HEK293 (cell line): Measurements from ENCODE around the gene CAMK2N1.
A peak's percentile ranks its signal among the peaks of the same experiment; 100 is the strongest.

ENCODE experiments used
- BCL11B ChIP-seq: fragments of 450-650 bp; formaldehyde crosslinking; IDR thresholded peaks from 2 replicates; pipeline ENCODE4 v1.5.1; 2016; ENCODE audit warnings: low read depth, missing biosample characterization, missing genetic modification characterization
- MEIS1 ChIP-seq: sonication (generic); formaldehyde crosslinking; IDR thresholded peaks from 2 replicates; pipeline ENCODE4 v1.8.1; 2022; ENCODE audit warnings: missing genetic modification reagents, mild to moderate bottlenecking, borderline replicate concordance
- SP2 ChIP-seq: fragments of 450-650 bp; formaldehyde crosslinking; IDR thresholded peaks from 2 replicates; pipeline ENCODE4 v1.5.1; 2016; ENCODE audit warnings: missing biosample characterization, missing genetic modification characterization
- TCF7L2 ChIP-seq: IDR thresholded peaks from 2 replicates; pipeline ENCODE4 v1.6.1; 2011; ENCODE audit warnings: low read depth, mild to moderate bottlenecking, inconsistent platforms, low read length, moderate library complexity, borderline replicate concordance
- YY1 ChIP-seq: fragments of 450-650 bp; formaldehyde crosslinking; IDR thresholded peaks from 2 replicates; pipeline ENCODE4 v1.5.1; 2018; ENCODE audit warnings: missing biosample characterization, missing genetic modification characterization
- ZBTB11 ChIP-seq: fragments of 450-650 bp; formaldehyde crosslinking; conservative IDR thresholded peaks from 2 replicates; pipeline ENCODE4 v1.5.1; 2016; ENCODE audit warnings: low read depth, missing biosample characterization, missing genetic modification characterization
- ZBTB8A ChIP-seq: fragments of 450-650 bp; formaldehyde crosslinking; IDR thresholded peaks from 2 replicates; pipeline ENCODE4 v1.5.1; 2016; ENCODE audit warnings: missing biosample characterization, missing genetic modification characterization
- ZNF121 ChIP-seq: fragments of 450-650 bp; formaldehyde crosslinking; IDR thresholded peaks from 2 replicates; pipeline ENCODE4 v1.5.1; 2016; ENCODE audit warnings: missing biosample characterization, missing genetic modification characterization
- ZNF16 ChIP-seq: fragments of 450-650 bp; formaldehyde crosslinking; IDR thresholded peaks from 2 replicates; pipeline ENCODE4 v1.5.1; 2016; ENCODE audit warnings: low read depth, missing biosample characterization, missing genetic modification characterization
- ZNF23 ChIP-seq: fragments of 450-650 bp; formaldehyde crosslinking; IDR thresholded peaks from 2 replicates; pipeline ENCODE4 v1.5.1; 2016; ENCODE audit warnings: missing biosample characterization, missing genetic modification characterization, borderline replicate concordance
- ZNF274 ChIP-seq, 2 experiments: fragments of 200-500 bp in 1 of 2; fragments of 450-650 bp in 1 of 2; sonication (Bioruptor generic) in 1 of 2; formaldehyde crosslinking in 1 of 2; IDR thresholded peaks; 2 replicates each; pipeline versions ENCODE4 v1.5.1 to v1.6.1; 2014 to 2016; ENCODE audit warnings: borderline replicate concordance in 1 of 2, inconsistent platforms in 1 of 2, low read length in 1 of 2, missing biosample characterization in 1 of 2, missing genetic modification characterization in 1 of 2
- ZNF280C ChIP-seq: fragments of 450-650 bp; formaldehyde crosslinking; IDR thresholded peaks from 2 replicates; pipeline ENCODE4 v1.5.1; 2016; ENCODE audit warnings: missing biosample characterization, missing genetic modification characterization
- ZNF324 ChIP-seq: fragments of 450-650 bp; formaldehyde crosslinking; IDR thresholded peaks from 2 replicates; pipeline ENCODE4 v1.5.1; 2016; ENCODE audit warnings: missing biosample characterization, missing genetic modification characterization
- ZNF350 ChIP-seq: fragments of 450-650 bp; formaldehyde crosslinking; IDR thresholded peaks from 2 replicates; pipeline ENCODE4 v1.5.0; 2017; ENCODE audit warnings: missing biosample characterization, mild to moderate bottlenecking, missing genetic modification characterization
- ZNF354C ChIP-seq: fragments of 450-650 bp; formaldehyde crosslinking; IDR thresholded peaks from 2 replicates; pipeline ENCODE4 v1.5.1; 2016; ENCODE audit warnings: missing biosample characterization, missing genetic modification characterization, low read depth, borderline replicate concordance
- ZNF404 ChIP-seq: fragments of 450-650 bp; formaldehyde crosslinking; IDR thresholded peaks from 2 replicates; pipeline ENCODE4 v1.5.1; 2017; ENCODE audit warnings: missing biosample characterization, missing genetic modification characterization
- ZNF426 ChIP-seq: fragments of 450-650 bp; formaldehyde crosslinking; IDR thresholded peaks from 2 replicates; pipeline ENCODE4 v1.5.1; 2017; ENCODE audit warnings: missing biosample characterization, missing genetic modification characterization, mild to moderate bottlenecking, inconsistent platforms, moderate library complexity
- ZNF449 ChIP-seq: fragments of 450-650 bp; formaldehyde crosslinking; IDR thresholded peaks from 2 replicates; pipeline ENCODE4 v1.5.1; 2017; ENCODE audit warnings: missing biosample characterization, mild to moderate bottlenecking, missing genetic modification characterization, moderate library complexity
- ZNF513 ChIP-seq: fragments of 450-650 bp; IDR thresholded peaks from 2 replicates; pipeline ENCODE4 v1.5.1; 2018; ENCODE audit warnings: missing biosample characterization, missing genetic modification characterization
- ZNF521 ChIP-seq: fragments of 450-650 bp; formaldehyde crosslinking; IDR thresholded peaks from 2 replicates; pipeline ENCODE4 v1.5.1; 2017; ENCODE audit warnings: missing biosample characterization, mild to moderate bottlenecking, missing genetic modification characterization
- ZNF548 ChIP-seq: fragments of 450-650 bp; formaldehyde crosslinking; IDR thresholded peaks from 2 replicates; pipeline ENCODE4 v1.5.1; 2016; ENCODE audit warnings: missing biosample characterization, missing genetic modification characterization
- ZNF600 ChIP-seq: fragments of 450-650 bp; formaldehyde crosslinking; IDR thresholded peaks from 2 replicates; pipeline ENCODE4 v1.5.1; 2016; ENCODE audit warnings: missing biosample characterization, missing genetic modification characterization
- ZNF664 ChIP-seq: fragments of 450-650 bp; formaldehyde crosslinking; IDR thresholded peaks from 2 replicates; pipeline ENCODE4 v1.5.1; 2016; ENCODE audit warnings: missing biosample characterization, missing genetic modification characterization
- ZNF677 ChIP-seq: fragments of 450-650 bp; IDR thresholded peaks from 2 replicates; pipeline ENCODE4 v1.5.0; 2018; ENCODE audit warnings: missing biosample characterization, mild to moderate bottlenecking, missing genetic modification characterization, moderate library complexity
- TF ChIP-seq, protein P1 (sequence below): fragments of 450-650 bp; formaldehyde crosslinking; IDR thresholded peaks from 2 replicates; pipeline ENCODE4 v1.5.1; 2016; ENCODE audit warnings: missing biosample characterization, missing genetic modification characterization
- TF ChIP-seq, protein P2 (sequence below): fragments of 450-650 bp; formaldehyde crosslinking; IDR thresholded peaks from 2 replicates; pipeline ENCODE4 v1.5.1; 2016; ENCODE audit warnings: missing biosample characterization, missing genetic modification characterization, low read depth

Gene CAMK2N1

GRCh38 chr1:20485527-20486456 lies at the start of gene CAMK2N1 (continued):
- TF ChIP-seq ZBTB11, result peak; percentile 25
- peak; percentile 62; the same call in 1 of the 2 replicates for TF ChIP-seq ZNF121
- TF ChIP-seq, protein P1, sequence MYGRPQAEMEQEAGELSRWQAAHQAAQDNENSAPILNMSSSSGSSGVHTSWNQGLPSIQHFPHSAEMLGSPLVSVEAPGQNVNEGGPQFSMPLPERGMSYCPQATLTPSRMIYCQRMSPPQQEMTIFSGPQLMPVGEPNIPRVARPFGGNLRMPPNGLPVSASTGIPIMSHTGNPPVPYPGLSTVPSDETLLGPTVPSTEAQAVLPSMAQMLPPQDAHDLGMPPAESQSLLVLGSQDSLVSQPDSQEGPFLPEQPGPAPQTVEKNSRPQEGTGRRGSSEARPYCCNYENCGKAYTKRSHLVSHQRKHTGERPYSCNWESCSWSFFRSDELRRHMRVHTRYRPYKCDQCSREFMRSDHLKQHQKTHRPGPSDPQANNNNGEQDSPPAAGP (tag by site-specific recombination), result peak; percentile 80
- no peak for TF ChIP-seq ZNF16 (tag by site-specific recombination)
- peak; percentile 40 for TF ChIP-seq SP2 (tag by site-specific recombination)
- TF ChIP-seq ZNF664 (tag by site-specific recombination), result peak; percentile 41; the same call in 1 of the 2 replicates
- TF ChIP-seq ZNF600 (tag by site-specific recombination), result no peak
- TF ChIP-seq ZNF449 (tag by site-specific recombination), result no peak
- TF ChIP-seq ZNF426 (tag by site-specific recombination), result no peak
- peak; percentile 16; the same call in 1 of the 2 replicates for TF ChIP-seq ZNF548 (tag by site-specific recombination)
- no peak for TF ChIP-seq ZNF274 (IDR thresholded peaks at IDR 0.05; ENCODE audit: low read length)
- no peak for TF ChIP-seq ZNF274 (tag by site-specific recombination; IDR thresholded peaks at IDR 0.05; ENCODE audit: borderline replicate concordance)
- TF ChIP-seq BCL11B (tag by site-specific recombination), result no peak; the same call in 1 of the 2 replicates
- TF ChIP-seq MEIS1 (CRISPR knock-in tag), result no peak
- TF ChIP-seq ZNF350, result no peak
- no peak for TF ChIP-seq ZNF677 (tag by site-specific recombination)
- TF ChIP-seq ZNF521 (tag by site-specific recombination), result no peak
- no peak for TF ChIP-seq ZNF354C
- TF ChIP-seq ZNF280C, result no peak
- TF ChIP-seq YY1 (tag by site-specific recombination), result no peak
- TF ChIP-seq TCF7L2, result no peak
- TF ChIP-seq ZNF404 (tag by site-specific recombination), result no peak
- TF ChIP-seq ZBTB8A, result no peak; the same call in 1 of the 2 replicates
- TF ChIP-seq ZNF513 (tag by site-specific recombination), result no peak
- TF ChIP-seq ZNF23 (tag by site-specific recombination), result no peak
- TF ChIP-seq, protein P2, sequence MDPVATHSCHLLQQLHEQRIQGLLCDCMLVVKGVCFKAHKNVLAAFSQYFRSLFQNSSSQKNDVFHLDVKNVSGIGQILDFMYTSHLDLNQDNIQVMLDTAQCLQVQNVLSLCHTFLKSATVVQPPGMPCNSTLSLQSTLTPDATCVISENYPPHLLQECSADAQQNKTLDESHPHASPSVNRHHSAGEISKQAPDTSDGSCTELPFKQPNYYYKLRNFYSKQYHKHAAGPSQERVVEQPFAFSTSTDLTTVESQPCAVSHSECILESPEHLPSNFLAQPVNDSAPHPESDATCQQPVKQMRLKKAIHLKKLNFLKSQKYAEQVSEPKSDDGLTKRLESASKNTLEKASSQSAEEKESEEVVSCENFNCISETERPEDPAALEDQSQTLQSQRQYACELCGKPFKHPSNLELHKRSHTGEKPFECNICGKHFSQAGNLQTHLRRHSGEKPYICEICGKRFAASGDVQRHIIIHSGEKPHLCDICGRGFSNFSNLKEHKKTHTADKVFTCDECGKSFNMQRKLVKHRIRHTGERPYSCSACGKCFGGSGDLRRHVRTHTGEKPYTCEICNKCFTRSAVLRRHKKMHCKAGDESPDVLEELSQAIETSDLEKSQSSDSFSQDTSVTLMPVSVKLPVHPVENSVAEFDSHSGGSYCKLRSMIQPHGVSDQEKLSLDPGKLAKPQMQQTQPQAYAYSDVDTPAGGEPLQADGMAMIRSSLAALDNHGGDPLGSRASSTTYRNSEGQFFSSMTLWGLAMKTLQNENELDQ (tag by site-specific recombination), result no peak
- TF ChIP-seq ZNF324 (tag by site-specific recombination), result no peak
